GM13977 (cell line): ENCODE data around the gene RBM33.

Source experiments
- DNase-seq: peaks from one replicate; pipeline ENCODE4 v3.0.0; 2012; ENCODE audit warnings: low spot score
- CTCF ChIP-seq: IDR thresholded peaks from 2 replicates; pipeline ENCODE4 v1.5.1; 2012; ENCODE audit warnings: mild to moderate bottlenecking, control low read depth; ENCODE audit not compliant: insufficient read depth; ENCODE audit errors: extremely low read depth, missing control alignments
- in situ Hi-C: fragments of 300-500 bp; cut with MboI; formaldehyde crosslinking; loops from one replicate; pipeline ENCODE4 v1.12.0; 2022; ENCODE audit warnings: low sequenced_read_pairs, low pct_unique_long_range_greater_than_20kb, mixed read lengths, inconsistent platforms; ENCODE audit not compliant: unreplicated experiment

RBM33 gene

GRCh38 chr7:155624412-155624811 lies 20.0 kb upstream of the RBM33 start:
- in situ Hi-C loops, result no loop called here
- no peak for DNase-seq
- TF ChIP-seq CTCF, result no peak

- DNase-seq, result no peak
- TF ChIP-seq CTCF, result no peak
- in situ Hi-C loops, result no loop called here
Observed at GRCh38 chr7:155625557-155625956, 18.9 kb upstream of the RBM33 start.

GRCh38 chr7:155629171-155629570 lies 15.3 kb upstream of the RBM33 start:
- no peak for DNase-seq
- in situ Hi-C loops, result no loop called here
- TF ChIP-seq CTCF, result no peak

GRCh38 chr7:155631155-155631554 lies 13.3 kb upstream of the RBM33 start:
- no peak for TF ChIP-seq CTCF
- in situ Hi-C loops, result no loop called here

GRCh38 chr7:155635817-155636216 lies 8.6 kb upstream of the RBM33 start:
- in situ Hi-C loops, result no loop called here
- DNase-seq, result no peak
- no peak for TF ChIP-seq CTCF

More at GRCh38 chr7:155631155-155631554, 13.3 kb upstream of the RBM33 start:
- no peak for DNase-seq

- TF ChIP-seq CTCF, result no peak
- no peak for DNase-seq
- in situ Hi-C loops, result no loop called here
Observed at GRCh38 chr7:155637155-155637554, 7.3 kb upstream of the RBM33 start.

- TF ChIP-seq CTCF, result no peak
- DNase-seq, result no peak
- in situ Hi-C loops, result no loop called here
Observed at GRCh38 chr7:155638366-155638765, 6.1 kb upstream of the RBM33 start.
